ENCODE results near the gene HMGB4.

DNA sequence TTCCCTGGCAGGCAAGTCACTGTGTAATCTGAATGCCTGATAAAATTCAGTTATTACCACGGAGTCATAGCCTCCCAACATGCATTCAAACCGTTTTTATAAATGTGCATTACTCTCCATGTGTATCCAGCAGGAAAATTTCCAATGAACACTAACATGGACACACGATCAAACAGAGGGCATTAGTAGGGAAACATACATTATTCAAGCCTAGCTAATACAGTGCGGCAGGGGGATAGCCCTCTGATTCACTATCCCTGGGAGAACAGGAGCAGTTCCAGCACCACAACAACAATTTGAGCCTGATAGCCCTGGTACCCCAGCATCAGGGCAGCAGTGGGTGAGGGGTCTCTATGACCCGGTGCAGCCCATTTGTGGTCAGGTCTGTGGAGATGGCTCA, 35.8 kb upstream of the HMGB4 start:
- TF ChIP-seq, protein P1, sequence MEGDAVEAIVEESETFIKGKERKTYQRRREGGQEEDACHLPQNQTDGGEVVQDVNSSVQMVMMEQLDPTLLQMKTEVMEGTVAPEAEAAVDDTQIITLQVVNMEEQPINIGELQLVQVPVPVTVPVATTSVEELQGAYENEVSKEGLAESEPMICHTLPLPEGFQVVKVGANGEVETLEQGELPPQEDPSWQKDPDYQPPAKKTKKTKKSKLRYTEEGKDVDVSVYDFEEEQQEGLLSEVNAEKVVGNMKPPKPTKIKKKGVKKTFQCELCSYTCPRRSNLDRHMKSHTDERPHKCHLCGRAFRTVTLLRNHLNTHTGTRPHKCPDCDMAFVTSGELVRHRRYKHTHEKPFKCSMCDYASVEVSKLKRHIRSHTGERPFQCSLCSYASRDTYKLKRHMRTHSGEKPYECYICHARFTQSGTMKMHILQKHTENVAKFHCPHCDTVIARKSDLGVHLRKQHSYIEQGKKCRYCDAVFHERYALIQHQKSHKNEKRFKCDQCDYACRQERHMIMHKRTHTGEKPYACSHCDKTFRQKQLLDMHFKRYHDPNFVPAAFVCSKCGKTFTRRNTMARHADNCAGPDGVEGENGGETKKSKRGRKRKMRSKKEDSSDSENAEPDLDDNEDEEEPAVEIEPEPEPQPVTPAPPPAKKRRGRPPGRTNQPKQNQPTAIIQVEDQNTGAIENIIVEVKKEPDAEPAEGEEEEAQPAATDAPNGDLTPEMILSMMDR (IDR thresholded peaks at IDR 0.05), result no peak
- TF ChIP-seq POLR2AphosphoS5 (IDR thresholded peaks at IDR 0.05; ENCODE audit: low read depth, low read length) (no peak), TCF7L2 (IDR thresholded peaks at IDR 0.05; ENCODE audit: low read depth, low read length) (no peak), SIN3A (IDR thresholded peaks at IDR 0.05; ENCODE audit: borderline replicate concordance, insufficient read depth, low read depth, low read length) (no peak)
- TF ChIP-seq, protein P2, sequence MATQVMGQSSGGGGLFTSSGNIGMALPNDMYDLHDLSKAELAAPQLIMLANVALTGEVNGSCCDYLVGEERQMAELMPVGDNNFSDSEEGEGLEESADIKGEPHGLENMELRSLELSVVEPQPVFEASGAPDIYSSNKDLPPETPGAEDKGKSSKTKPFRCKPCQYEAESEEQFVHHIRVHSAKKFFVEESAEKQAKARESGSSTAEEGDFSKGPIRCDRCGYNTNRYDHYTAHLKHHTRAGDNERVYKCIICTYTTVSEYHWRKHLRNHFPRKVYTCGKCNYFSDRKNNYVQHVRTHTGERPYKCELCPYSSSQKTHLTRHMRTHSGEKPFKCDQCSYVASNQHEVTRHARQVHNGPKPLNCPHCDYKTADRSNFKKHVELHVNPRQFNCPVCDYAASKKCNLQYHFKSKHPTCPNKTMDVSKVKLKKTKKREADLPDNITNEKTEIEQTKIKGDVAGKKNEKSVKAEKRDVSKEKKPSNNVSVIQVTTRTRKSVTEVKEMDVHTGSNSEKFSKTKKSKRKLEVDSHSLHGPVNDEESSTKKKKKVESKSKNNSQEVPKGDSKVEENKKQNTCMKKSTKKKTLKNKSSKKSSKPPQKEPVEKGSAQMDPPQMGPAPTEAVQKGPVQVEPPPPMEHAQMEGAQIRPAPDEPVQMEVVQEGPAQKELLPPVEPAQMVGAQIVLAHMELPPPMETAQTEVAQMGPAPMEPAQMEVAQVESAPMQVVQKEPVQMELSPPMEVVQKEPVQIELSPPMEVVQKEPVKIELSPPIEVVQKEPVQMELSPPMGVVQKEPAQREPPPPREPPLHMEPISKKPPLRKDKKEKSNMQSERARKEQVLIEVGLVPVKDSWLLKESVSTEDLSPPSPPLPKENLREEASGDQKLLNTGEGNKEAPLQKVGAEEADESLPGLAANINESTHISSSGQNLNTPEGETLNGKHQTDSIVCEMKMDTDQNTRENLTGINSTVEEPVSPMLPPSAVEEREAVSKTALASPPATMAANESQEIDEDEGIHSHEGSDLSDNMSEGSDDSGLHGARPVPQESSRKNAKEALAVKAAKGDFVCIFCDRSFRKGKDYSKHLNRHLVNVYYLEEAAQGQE (IDR thresholded peaks at IDR 0.05; ENCODE audit: insufficient read depth in 1 of 2, low read depth in 2 of 2, low read length in 1 of 2), result no peak
